ENCODE data around the gene PRDM10.
A peak's percentile ranks its signal among the peaks of the same experiment; 100 is the strongest.

The PRDM10 gene

DNA sequence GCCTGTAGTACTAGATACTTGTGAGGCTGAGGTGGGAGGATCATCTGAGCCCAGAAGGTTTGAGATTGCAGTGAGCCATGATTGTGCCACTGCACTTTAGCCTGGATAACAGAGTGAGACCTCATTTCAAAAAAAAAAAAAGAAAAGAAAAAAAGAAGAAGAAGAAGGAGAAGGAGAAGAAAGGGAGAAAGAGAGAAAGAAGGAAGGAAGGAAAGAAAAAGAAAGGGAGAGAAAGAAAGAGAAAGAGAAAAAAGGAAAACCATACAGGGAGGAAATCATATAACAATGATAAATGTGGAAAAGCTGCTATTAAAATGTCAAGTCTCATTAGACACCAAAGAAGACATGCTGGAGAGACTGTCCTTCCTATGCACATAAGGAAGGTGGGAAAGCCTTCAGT lies 5.7 kb upstream of the PRDM10 start:
- DNase-seq, result no peak

DNA sequence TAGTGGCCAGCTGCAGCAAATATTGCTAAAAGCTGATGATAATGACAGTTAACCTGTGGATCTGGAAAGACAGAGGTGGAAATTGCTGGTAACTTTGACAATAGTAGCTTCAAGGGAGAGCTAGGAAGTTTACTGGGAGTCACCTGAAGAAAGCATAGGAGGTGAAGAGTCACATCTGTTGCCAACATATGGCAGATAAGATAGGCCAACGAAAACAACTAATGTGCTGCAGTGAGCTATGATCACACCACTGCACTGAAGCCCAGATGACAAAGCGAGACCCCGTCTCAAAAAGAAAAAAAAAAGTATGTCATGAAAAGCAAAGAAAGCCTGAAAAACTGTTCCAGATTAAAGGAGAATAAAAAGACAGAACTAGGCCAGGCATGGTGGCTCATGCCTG lies 4.3 kb upstream of the PRDM10 start:
- DNase-seq, result no peak

- no peak for DNase-seq
Measured at GRCh38 chr11:130003717-130004001, 1.0 kb upstream of the PRDM10 start.

DNA sequence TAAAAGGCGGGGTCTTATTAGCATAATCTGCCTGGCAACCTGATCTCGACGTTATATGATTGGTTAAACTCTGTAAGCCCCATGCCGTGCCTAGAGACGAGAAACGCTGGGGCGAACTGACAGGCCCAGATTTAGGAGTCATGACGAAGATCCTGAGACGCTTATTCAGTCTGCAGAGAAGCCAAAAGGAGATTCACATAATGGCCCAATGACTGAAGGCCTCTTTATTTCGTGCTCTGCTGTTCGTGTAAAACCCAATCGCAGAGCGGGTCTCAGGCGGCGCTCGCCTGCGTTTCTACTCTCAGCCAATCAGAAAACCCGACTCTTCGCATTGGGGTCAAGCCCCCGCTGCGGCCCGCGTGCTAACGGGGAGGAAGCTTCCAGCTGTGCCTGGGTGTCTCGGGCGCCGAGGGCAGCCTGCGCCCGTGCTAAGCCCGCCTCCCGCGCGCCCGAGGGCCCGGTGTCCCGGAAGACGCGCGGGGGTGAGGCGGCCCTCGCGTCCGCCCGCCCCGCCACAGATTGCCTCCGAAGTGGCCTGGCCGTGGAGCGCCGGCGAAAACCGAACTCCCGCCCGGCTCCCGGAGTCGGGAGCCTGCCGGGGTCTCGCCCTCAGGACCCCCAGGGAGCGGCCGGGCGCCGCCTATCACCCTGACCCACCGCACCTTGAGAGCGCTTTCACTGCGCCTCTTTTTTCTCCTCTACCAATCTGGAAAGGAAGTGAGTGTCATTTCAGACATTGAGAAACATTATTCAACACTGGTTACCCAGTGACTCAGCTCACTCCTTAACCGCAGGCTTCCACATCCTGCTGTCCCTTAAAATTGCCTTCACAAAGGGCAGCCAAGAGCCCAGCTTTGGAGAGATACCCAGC lies 446 bp upstream of the PRDM10 start:
- peak; percentile 100 for DNase-seq

DNA sequence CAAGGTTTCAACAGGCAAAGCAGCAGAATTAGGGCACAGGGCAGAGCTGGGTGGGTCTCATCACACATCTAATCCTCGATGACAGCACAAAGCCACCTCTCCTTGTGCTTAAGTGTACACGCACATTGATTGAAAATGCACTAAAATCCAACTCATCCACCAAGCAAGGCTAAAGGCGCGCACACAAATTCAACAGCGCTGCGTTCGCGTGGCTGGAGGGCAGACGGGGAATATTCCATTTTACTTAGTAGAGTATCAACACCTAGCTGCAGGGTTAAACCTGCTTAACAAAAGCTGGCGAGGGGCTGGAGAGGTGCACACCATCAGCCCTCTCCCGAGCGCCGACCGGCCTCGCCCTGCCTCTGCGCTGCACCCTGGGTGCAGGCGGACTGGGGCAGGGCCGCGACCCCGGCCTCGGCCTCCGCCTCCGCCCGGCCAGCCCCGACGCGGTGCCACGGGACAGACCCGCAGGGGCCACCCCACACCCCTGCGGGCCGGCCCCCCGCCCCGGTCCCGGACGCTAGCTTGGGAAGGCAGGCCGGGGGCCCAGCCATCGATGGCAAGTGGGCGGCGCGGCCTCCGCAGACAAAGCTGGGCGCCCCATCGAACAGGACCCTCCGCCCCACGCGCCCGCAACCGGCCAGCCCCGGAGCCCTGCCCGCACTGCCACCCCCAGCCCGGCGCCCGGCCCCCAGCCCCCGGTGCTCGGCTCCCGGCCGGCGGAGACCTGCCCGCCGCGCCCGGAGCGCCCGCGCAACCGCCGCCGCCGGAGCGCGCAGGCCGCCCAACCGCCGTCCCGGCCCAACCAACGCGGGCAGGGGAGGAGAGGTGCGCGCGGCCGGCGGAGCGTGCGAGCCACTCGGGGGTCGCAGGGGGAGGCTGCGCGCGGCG lies 929 bp downstream of the PRDM10 start:
- peak; percentile 79 for DNase-seq

- DNase-seq, result no peak
Measured at GRCh38 chr11:130000552-130001176, 2.0 kb downstream of the PRDM10 start.

- DNase-seq, result no peak
Measured at GRCh38 chr11:129999407-129999806, 3.2 kb downstream of the PRDM10 start.

DNA sequence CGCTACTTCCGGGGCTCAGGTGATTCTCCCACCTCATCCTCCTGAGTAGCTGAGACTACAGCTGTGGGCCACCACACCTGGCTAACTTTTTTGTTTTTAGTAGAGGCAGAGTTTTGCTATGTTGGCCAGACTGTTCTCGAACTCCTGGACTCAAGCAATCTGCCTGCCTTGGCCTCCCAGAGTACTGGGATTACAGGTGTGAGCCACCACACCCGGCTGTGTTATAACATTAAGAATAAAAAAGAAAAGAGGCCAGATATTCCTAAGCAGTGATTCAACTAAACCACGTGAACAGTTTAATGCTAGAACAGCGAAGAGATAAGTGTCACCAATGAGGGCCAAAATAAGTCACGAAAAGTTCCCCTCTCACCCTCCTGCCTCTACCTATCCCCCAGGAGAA lies 3.7 kb downstream of the PRDM10 start:
- DNase-seq, result no peak

GRCh38 chr11:129998107-129998506 lies 4.5 kb downstream of the PRDM10 start:
- DNase-seq, result peak; percentile 40

DNA sequence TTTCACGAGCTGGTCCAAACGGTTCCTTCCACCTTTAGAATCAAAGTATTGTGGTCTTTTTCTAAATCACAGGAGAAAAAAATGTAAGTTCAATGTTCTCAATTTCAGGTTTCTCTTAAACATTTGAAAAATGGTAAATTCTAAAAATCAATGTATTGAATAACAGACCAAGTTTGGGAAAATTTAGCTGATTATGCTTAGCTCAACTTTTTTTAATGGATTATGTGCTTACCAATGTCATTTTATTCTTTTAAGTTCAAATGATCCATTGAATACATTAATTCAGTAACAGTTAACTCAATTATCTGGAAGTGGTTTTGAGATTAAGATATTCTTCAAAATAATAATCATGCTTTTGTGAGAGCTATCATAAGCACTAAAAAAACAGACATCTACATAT lies 5.1 kb downstream of the PRDM10 start:
- DNase-seq, result no peak

GRCh38 chr11:129996113-129996870 lies 6.3 kb downstream of the PRDM10 start:
- DNase-seq, result no peak

DNA sequence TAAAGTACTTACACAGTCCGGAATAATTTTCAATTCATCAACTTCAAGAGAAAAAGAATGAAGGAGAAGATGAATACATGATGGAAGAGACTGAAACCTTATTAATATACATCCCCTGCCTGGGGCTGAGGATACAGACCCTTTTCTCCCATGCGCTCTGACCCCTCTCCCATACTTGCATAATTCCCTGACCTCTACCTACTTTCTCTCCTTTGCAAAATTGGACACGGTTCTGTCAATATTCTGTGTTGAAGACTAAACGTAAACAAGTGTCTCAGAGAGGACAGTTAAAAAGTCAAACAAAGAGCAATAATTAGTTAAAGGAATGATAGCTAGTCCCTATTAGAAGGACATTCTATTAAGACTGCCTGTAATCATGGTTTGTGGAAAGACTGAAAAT lies 7.5 kb downstream of the PRDM10 start:
- no peak for DNase-seq

DNA sequence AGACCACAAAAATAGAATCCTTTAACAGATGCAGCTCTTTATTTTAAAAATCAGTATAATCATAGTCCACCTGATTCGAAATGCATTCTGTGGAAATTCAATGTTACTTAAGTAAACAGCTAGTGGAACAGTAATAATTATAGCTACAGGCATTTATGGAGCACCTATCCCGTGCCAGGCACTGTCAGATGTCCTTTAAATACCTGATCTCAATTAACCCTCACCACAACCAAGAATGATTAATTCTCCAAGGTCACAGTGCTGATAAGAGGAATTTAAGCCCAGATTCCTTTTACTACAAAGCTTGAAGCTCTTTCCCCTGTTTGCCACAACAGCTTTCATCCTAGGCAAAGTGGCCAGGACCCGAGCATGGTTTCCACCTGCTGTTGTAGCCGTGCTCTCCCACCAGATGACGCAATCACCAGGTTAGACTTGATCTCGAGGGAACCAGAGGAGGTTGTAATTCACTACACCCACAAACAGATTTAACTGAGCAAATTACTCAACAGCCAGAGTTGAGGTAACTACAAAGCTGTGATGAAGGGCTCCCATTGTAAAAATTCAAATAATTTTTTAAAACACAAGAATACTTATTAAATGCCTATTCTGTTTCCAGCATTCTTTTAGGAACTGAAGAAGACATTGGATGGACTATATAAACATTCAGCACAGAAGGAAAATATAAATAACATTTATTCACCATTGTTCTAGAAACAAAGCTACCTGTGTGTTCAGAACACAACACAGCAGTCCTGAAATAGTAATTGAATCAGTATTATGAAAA lies 10.3 kb downstream of the PRDM10 start:
- peak; percentile 81 for DNase-seq

- DNase-seq, result no peak
Measured at GRCh38 chr11:129989149-129989813, 13.4 kb downstream of the PRDM10 start.

DNA sequence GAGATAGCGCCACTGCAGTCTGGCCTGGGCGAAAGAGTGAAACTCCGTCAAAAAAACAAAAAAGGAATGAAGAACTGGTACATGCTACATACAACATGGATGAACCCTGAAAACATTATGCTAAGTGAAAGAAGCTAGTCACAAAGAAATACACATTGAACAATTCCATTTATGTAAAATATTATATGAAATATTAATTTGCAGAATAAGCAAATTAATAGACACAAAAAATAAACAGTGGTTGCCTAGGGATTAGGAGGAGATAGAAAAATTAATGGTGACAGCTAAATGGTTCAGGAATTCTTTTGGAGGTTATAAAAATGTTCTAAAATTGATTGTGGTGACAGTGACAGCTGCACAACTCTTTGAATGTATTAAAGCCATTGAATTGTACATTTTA lies 14.7 kb downstream of the PRDM10 start:
- DNase-seq, result no peak

DNA sequence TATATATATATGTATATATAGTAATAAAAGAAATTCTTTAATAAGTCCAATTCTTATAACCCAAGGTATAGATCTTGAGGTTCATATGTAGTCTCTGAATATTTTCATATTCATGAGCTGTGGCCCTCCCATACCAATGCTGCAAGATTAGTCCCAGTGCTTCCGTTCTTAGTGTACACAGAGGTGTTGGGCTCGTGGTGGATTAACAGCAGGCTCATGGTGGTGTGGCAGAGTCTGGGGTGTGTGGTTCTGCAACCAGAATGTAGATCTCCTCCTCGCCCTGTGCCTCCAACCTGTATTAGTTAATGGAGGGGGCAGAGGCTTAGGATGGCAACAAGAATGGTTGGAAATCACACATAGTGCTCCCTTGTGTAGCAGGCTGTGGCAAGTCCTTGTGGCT lies 16.8 kb downstream of the PRDM10 start:
- no peak for DNase-seq

DNA sequence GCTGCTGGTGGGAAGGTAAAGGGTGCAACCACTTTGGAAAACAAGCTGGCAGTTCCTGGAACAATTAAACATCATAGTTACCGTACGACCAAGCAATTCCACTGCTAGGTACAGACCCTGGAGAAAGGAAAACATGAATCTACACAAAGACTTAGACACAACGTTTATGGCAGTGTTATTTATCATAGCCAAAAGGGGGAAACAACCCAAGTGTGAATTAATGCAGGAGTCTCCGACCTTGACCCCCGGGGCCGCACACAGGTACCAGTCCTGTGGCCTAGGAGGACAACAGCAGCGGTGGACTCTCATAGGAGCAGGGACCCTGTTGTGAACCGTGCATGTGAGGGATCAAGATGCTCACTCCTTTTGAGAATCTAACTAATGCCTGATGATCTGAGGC lies 22.5 kb downstream of the PRDM10 start:
- no peak for DNase-seq

GRCh38 chr11:129979046-129979605 lies 23.5 kb downstream of the PRDM10 start:
- DNase-seq, result no peak

DNA sequence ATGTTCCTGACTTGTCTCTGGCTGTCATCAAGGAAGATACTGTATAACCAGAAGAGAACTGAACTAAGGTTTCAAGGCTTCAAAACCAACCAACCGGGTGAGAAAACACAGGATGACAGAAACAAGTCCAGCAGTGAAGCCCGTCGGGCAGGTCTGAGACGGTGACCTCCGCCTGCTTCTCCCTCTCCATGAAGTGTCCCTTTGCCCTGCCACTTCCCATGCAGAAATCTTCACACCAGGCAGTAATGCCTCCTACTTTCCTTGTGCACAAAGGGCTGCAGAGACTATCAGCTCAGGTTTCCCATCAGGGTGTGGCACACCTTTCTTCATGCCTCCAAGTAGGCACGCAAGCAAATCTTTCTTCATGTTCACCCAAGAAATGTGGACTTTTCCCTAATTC lies 24.2 kb downstream of the PRDM10 start:
- DNase-seq, result no peak

DNA sequence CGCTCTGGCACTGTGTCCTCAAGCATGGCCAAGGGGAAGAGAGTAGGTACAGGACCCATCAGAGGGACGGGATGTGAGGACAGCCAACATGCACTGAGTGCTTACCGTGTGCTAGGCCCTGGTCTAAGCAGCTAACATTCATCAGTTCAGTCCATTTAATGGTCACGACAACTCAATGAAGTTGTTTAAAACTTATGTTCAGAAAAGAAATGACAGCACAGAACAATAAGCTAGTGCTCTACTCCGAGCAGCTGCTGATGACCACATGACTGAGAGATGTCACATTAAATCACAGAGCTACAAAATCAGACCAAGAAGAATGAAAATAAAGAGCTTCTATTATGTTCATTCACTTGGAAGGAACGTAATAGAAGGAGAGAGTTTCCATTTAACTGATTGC lies 26.3 kb downstream of the PRDM10 start:
- no peak for DNase-seq

GRCh38 chr11:129975543-129975942 lies 27.1 kb downstream of the PRDM10 start:
- DNase-seq, result no peak
